HepG2 (cell line): ENCODE measurements around the gene LBX2. TPM values are rescaled to one million over a fixed set of nuclear protein-coding genes. Genes with fewer than 3 reads are reported as not detected.

Experiments
- AHR ChIP-seq: IDR thresholded peaks from 2 replicates; pipeline ENCODE4 v1.6.1; 2018; ENCODE audit warnings: missing genetic modification reagents, missing compliant biosample characterization
- CCAR2 ChIP-seq: fragments of 200-400 bp; formaldehyde crosslinking; optimal IDR thresholded peaks from 2 replicates; pipeline ENCODE3; 2018; ENCODE audit warnings: low read depth, mild to moderate bottlenecking, low read length, moderate library complexity
- HINFP ChIP-seq: sonication (generic); formaldehyde crosslinking; IDR thresholded peaks from 2 replicates; pipeline ENCODE4 v1.4.0; 2020; ENCODE audit warnings: low read depth, mild to moderate bottlenecking, missing genetic modification reagents
- HNRNPK ChIP-seq: fragments of 200-400 bp; formaldehyde crosslinking; IDR thresholded peaks from 2 replicates; pipeline ENCODE4 v1.6.1; 2018; ENCODE audit warnings: low read length, low read depth, moderate library complexity, mild to moderate bottlenecking; ENCODE audit not compliant: poor library complexity, severe bottlenecking
- NFE2L1 ChIP-seq: sonication (generic); formaldehyde crosslinking; IDR thresholded peaks from 2 replicates; pipeline ENCODE4 v1.4.0; 2020; ENCODE audit warnings: missing genetic modification reagents, mild to moderate bottlenecking, borderline replicate concordance
- ZNF124 ChIP-seq: sonication (generic); formaldehyde crosslinking; IDR thresholded peaks from 2 replicates; pipeline ENCODE4 v1.4.0; 2020; ENCODE audit warnings: missing genetic modification reagents
- ZNF136 ChIP-seq: sonication (generic); formaldehyde crosslinking; IDR thresholded peaks from 2 replicates; pipeline ENCODE4 v1.8.1; 2022; ENCODE audit warnings: low read depth, mild to moderate bottlenecking, moderate library complexity, missing genetic modification reagents
- ZNF512B ChIP-seq: sonication (generic); formaldehyde crosslinking; IDR thresholded peaks from 2 replicates; pipeline ENCODE4 v1.5.1; 2020; ENCODE audit warnings: missing genetic modification reagents, mild to moderate bottlenecking, borderline replicate concordance
- ZNF556 ChIP-seq: sonication (generic); formaldehyde crosslinking; IDR thresholded peaks from 2 replicates; pipeline ENCODE4 v1.4.0; 2020; ENCODE audit warnings: mild to moderate bottlenecking, missing genetic modification reagents, borderline replicate concordance
- ZNF720 ChIP-seq: sonication (generic); formaldehyde crosslinking; IDR thresholded peaks from 2 replicates; pipeline ENCODE4 v1.4.0; 2020; ENCODE audit warnings: missing genetic modification reagents
- ZNF780A ChIP-seq: sonication (generic); formaldehyde crosslinking; IDR thresholded peaks from 2 replicates; pipeline ENCODE4 v1.8.0; 2022; ENCODE audit warnings: mild to moderate bottlenecking, missing genetic modification reagents, moderate library complexity
- polyA plus RNA-seq, 8 experiments: library from polyadenylated mRNA; depleted of rRNA in 3 of 8; stranded (reverse) in 7 of 8; unstranded in 1 of 8; fragments of >200 nt; fragmentation: Illumina TruSeq in 4 of 8; extraction: Trizol in 4 of 8; gene quantifications; 2 replicates each; pipeline versions ENCODE4 v1.2.1 to v1.2.3, GENCODE V29; 2011 to 2016; ENCODE audit warnings: low read depth in 4 of 8, missing spikeins in 1 of 8, mixed read lengths in 1 of 8; ENCODE audit not compliant: insufficient read depth in 1 of 8
- total RNA-seq, 5 experiments: library from RNA; depleted of rRNA; stranded (reverse); fragments of >200 nt; fragmentation: Illumina TruSeq; extraction: Trizol; gene quantifications; 2 replicates each; pipeline ENCODE4 v1.2.3, GENCODE V29; 2016; ENCODE audit warnings: low read depth in 1 of 5
- TF ChIP-seq, protein P1 (sequence below), 2 experiments: sonication (generic) in 1 of 2; formaldehyde crosslinking in 1 of 2; IDR thresholded peaks; 2 replicates each; pipeline versions ENCODE4 v1.6.1 to v1.9.0; 2014 to 2022; ENCODE audit warnings: antibody characterized with exemption in 1 of 2, borderline replicate concordance in 1 of 2, inconsistent platforms in 1 of 2, low read depth in 1 of 2, missing genetic modification reagents in 1 of 2
- TF ChIP-seq, protein P2 (sequence below): sonication (generic); formaldehyde crosslinking; IDR thresholded peaks from 2 replicates; pipeline ENCODE4 v1.4.0; 2020; ENCODE audit warnings: missing genetic modification reagents

Gene LBX2
- total and polyA plus RNA-seq, 2 of the 13 experiments (the other 11 are each of a cell fraction or from before 2014, with no cell fraction given): 6.4 to 8.1 TPM

DNA sequence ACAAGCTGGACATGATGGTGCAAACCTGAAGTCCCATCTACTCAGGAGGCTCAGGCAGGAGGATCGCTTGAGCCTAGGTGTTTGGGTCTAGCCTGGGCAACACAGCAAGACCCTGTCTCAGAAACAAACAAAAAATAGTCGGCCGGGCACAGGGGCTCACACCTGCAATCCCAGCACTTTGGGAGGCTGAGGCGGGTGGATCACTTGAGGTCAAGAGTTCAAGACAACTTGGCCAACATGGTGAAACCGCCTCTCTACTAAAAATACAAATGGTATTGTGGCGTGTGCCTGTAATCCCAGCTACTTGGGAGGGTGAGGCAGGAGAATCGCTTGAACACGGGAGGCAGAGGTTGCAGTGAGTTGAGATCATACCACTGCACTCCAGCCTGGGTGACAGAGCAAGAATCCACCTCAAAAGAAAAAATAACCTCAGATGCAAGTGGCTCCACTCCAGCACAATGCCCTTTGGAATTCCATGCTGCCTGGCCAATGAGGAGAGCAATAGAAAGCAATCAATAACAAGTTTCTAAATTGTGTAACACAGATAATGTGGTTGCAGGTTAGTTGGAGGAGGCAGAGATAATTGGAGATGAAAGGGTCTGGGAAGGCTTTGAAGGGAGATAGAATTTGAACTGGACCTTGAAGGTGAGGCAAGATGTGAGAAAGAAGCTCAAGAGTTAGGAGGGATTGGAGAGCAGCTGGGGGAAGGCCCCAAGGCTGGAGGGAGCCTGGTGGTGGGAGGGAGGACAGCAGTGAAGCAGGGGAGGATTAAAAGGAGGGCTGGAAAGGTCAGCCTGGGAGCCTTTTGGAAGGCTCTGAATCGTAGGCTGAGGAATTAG lies 10.5 kb downstream of the LBX2 start (continued):
- TF ChIP-seq, protein P1, sequence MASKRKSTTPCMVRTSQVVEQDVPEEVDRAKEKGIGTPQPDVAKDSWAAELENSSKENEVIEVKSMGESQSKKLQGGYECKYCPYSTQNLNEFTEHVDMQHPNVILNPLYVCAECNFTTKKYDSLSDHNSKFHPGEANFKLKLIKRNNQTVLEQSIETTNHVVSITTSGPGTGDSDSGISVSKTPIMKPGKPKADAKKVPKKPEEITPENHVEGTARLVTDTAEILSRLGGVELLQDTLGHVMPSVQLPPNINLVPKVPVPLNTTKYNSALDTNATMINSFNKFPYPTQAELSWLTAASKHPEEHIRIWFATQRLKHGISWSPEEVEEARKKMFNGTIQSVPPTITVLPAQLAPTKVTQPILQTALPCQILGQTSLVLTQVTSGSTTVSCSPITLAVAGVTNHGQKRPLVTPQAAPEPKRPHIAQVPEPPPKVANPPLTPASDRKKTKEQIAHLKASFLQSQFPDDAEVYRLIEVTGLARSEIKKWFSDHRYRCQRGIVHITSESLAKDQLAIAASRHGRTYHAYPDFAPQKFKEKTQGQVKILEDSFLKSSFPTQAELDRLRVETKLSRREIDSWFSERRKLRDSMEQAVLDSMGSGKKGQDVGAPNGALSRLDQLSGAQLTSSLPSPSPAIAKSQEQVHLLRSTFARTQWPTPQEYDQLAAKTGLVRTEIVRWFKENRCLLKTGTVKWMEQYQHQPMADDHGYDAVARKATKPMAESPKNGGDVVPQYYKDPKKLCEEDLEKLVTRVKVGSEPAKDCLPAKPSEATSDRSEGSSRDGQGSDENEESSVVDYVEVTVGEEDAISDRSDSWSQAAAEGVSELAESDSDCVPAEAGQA (IDR thresholded peaks at IDR 0.05; ENCODE audit: low read depth): no peak
- TF ChIP-seq, protein P1 (CRISPR knock-in tag; IDR thresholded peaks at IDR 0.05; ENCODE audit: borderline replicate concordance): no peak
- TF ChIP-seq AHR (CRISPR knock-in tag): 0 out of 2 replicates have a peak, but pooled peaks have one; percentile 5
- TF ChIP-seq ZNF780A (CRISPR knock-in tag): 0 out of 2 replicates have a peak, but pooled peaks have one; percentile 57
- TF ChIP-seq ZNF136 (CRISPR knock-in tag): 0 out of 2 replicates have a peak, but pooled peaks have one; percentile 65
- no peak for TF ChIP-seq ZNF720 (CRISPR knock-in tag)
- TF ChIP-seq NFE2L1: 0 out of 2 replicates have a peak, but pooled peaks have one; percentile 40
- TF ChIP-seq ZNF512B (CRISPR knock-in tag): 0 out of 2 replicates have a peak, but pooled peaks have one; percentile 55
- no peak; the same call in 1 of the 2 replicates for TF ChIP-seq ZNF556 (CRISPR knock-in tag)
- TF ChIP-seq, protein P2, sequence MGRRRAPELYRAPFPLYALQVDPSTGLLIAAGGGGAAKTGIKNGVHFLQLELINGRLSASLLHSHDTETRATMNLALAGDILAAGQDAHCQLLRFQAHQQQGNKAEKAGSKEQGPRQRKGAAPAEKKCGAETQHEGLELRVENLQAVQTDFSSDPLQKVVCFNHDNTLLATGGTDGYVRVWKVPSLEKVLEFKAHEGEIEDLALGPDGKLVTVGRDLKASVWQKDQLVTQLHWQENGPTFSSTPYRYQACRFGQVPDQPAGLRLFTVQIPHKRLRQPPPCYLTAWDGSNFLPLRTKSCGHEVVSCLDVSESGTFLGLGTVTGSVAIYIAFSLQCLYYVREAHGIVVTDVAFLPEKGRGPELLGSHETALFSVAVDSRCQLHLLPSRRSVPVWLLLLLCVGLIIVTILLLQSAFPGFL (CRISPR knock-in tag): no peak
- TF ChIP-seq HINFP (CRISPR knock-in tag): 0 out of 2 replicates have a peak, but pooled peaks have one; percentile 29
- no peak for TF ChIP-seq HNRNPK
- no peak for TF ChIP-seq CCAR2
- peak; percentile 64; the same call in 1 of the 2 replicates for TF ChIP-seq ZNF124
